Right lung (tissue), 5 donors: ENCODE measurements around the gene IL17A. TPM values are rescaled to one million over a fixed set of nuclear protein-coding genes. Genes with fewer than 3 reads are reported as not detected.

Experiments used
- DNase-seq, 2 donors: peaks; one replicate each; pipeline ENCODE4 v3.0.0-alpha.2; 2013
- polyA plus RNA-seq, 5 donors: library from polyadenylated mRNA; unstranded; fragments of 120-200 nt; gene quantifications; one replicate each; pipeline versions ENCODE4 v1.2.1 to v1.2.3, GENCODE V29; 2013; ENCODE audit warnings: inconsistent platforms in 1 of 5, low replicate concordance in 1 of 5; ENCODE audit not compliant: insufficient read length in 5 of 5, insufficient read depth in 1 of 5

Gene IL17A
- polyA plus RNA-seq, 5 donors, result not detected

- DNase-seq, result no peak
Measured at GRCh38 chr6:52213127-52213526, 27.0 kb downstream of the IL17A start.

DNA sequence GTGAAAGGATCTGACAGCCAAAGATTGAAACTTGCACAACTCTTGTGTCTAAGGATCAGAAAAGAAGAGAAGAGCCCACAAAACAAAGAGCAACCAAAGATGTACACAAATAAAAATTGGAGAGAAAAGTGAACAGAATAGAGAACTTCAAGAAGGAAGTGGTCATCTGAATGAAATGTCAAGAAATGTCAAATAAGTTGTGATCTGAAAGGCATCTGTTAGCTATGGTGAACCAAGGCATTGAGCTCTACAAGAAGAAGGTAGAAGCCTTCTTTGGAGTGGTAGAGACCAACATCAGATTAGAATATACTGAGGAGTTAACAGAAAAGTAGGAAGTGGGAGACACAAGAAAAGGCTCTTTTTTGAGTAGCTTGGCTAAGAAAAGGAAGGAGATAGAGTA lies 29.6 kb downstream of the IL17A start:
- DNase-seq, result no peak

DNA sequence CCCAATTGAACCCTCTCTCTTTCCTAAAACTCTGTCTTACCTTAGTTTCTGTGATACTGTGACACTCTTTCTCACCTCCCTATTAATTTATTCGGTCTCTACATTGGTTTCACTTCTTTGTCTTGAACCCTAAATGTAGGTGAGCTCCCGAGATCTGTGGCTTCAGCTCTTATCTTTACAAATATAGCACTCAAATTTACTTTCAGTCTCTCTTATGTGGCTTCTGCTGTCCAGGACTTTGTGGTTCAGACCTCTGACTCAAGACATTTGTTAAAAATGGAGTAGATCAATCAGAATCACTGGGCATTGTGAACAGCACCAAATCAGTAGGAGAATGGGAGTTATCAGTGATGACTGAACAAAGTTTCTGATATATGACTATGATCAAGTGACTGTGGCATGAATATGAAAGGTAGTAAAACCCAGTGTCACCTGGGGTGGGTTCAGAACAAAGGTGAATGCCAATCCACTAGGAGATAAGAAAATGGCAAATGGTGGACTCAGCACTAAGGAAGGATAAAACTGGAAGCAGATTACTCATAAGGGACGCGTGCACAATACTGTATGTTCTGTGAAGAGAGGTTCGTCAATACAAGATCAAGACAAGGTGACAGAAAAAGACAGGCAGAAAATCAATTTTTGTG lies 30.9 kb downstream of the IL17A start:
- DNase-seq, result no peak

DNA sequence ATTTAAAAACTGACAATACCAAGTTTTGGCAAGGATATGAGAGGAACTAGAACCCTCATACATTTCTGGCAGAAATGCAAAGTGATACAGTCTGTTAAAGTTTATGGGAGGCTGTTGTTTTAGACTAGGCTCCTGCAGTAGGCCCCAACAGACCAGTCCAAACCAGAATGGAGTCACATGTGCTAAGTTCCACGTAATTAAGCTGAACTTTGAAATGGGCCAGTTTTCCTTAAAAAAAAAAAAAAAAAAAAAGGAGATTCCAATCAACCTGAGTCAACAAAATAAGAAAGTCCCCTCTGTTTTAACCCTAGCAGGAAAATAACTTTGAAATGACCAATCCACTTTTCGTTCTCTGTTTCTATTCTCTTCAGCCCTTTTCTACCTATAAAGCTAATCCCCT lies 31.6 kb downstream of the IL17A start:
- DNase-seq, result no peak

DNA sequence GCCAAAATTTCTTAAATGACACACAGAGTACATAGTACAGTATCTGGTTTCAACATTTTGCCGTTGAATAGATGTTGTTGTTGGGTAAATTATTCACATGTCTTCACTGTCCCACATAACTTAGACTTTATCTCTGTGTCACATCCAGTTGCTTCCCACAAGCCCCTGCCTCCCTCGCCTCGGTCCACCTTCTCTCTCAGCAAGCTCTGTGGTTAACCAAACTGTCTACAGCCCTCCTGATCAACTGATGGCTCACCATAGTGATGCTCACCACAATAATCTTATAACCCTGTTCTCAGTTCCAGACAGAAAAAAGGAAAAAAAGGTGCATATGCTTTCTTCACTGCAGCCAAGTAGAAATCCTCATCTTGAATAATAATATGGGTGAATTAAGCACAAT lies 35.1 kb downstream of the IL17A start:
- DNase-seq, result no peak

GRCh38 chr6:52227495-52227894 lies 41.3 kb downstream of the IL17A start:
- no peak for DNase-seq

DNA sequence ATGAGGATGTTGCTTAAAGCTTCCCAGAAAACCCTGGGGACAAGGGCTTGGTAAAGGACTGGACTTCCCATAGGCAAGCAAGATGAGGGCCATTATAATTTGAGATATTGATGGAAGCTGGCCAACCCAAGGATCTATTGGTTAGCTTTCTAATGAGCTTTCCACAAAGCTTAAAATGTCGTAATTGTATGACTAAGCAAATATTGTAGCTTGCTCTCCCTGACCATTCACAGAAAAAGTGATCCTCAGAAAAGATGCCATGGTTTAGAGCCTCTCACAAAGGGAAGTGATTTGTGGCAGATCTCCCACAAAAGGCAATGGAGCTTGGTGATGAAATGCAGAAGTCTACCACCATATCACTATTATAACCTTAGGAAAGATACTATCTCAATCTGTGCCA lies 44.5 kb downstream of the IL17A start:
- DNase-seq, result no peak

DNA sequence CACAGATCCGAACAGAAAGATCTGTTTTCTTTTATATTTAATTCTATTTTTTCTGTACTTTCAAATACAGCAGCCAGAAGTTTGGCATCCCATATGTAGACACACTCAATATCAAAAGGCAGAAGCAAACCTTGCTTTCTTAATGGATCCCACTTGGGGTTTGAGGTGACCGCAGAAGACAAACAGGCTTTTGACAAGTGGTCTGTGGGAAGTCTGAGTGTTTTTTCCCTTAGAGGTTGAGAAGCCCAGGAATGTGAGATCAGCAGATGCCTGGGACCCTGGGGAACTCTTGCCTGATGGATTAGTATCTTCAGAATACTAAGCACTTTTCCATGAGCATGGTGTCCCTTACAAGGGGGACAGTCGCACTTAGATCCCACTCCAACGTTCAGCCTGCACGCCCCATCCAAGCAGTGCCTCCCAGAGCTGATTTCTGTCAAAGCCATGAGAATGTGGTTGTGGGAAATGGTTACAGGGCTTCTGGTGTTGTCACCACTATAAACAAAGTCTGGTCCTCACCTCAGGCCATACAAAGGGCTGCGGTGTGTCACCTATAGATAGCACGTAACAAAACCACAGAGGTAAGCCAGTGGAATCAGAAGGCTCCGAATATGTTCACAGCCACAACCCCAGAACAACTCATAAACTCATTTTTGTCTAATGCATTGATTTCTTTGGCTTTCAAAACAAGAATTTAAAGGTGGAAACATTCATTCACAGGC lies 45.4 kb downstream of the IL17A start:
- no peak for DNase-seq

DNA sequence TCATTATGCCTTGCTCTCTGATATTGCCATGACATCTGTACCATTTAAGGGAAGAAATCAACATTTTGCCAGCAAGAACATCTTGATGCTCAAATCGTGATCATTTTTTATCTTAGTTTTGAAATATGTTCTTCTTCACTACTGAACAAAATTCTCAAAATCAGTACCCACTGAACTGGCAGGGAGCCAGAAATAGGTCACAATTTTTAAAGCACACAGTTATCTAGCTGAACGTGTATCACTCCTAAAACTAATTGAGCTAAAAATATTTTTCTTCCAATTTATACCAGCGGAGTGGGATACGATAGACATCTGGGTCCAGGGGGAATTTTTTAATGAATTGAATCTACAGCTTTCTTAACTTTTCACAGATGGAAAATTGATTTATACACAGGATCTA lies 46.8 kb downstream of the IL17A start:
- DNase-seq, result no peak

- DNase-seq, result peak in 1 of 2 donors; percentile 8
Measured at GRCh38 chr6:52233975-52234823, 48.0 kb downstream of the IL17A start.

Other genes with a start within 250 kb of the IL17A start
- gene PKHD1, start 98.8 kb upstream of the IL17A start, polyA plus RNA-seq, result 1 to 10 TPM; 3.2 to 7.6 (median 6.4) TPM
- not detected for gene IL17F, start 58.1 kb downstream of the IL17A start, polyA plus RNA-seq
- 100 to 1,000 TPM in 1 of 5 donors, 10 to 100 TPM in 4; 82.4 to 120 (median 95.7) TPM for gene MCM3, start 98.4 kb downstream of the IL17A start, polyA plus RNA-seq
- gene PAQR8, start 175.8 kb downstream of the IL17A start, polyA plus RNA-seq, result 10 to 100 TPM; 13.4 to 20.8 (median 17.6) TPM
- 10 to 100 TPM; 43.3 to 70.9 (median 62.1) TPM for gene EFHC1, start 234.0 kb downstream of the IL17A start, polyA plus RNA-seq